Muscle layer of colon (tissue), 2 donors: ENCODE measurements around the gene THAP5.

Experiments used
- H3K27ac ChIP-seq: one replicate; pipeline ENCODE4 v1.7.0; 2013; ENCODE audit warnings: low read depth, mild to moderate bottlenecking, low read length, moderate library complexity
- H3K27me3 ChIP-seq, 2 donors: one replicate each; pipeline ENCODE4 v1.7.0; 2013; ENCODE audit warnings: low read length in 2 of 2, mild to moderate bottlenecking in 2 of 2; ENCODE audit not compliant: insufficient read depth in 2 of 2, control insufficient read depth in 1 of 2
- H3K36me3 ChIP-seq: one replicate; pipeline ENCODE4 v1.7.0; 2013; ENCODE audit warnings: mild to moderate bottlenecking, low read length; ENCODE audit not compliant: insufficient read depth
- H3K4me1 ChIP-seq: one replicate; pipeline ENCODE4 v1.7.0; 2013; ENCODE audit warnings: mild to moderate bottlenecking, low read length; ENCODE audit not compliant: insufficient read depth
- H3K4me3 ChIP-seq, 2 donors: one replicate each; pipeline ENCODE4 v1.7.0; 2013; ENCODE audit warnings: low read length in 2 of 2, low read depth in 1 of 2, mild to moderate bottlenecking in 1 of 2, moderate library complexity in 1 of 2
- H3K9ac ChIP-seq: one replicate; pipeline ENCODE4 v1.7.0; 2013; ENCODE audit warnings: low read length
- H3K9me3 ChIP-seq: one replicate; pipeline ENCODE4 v1.7.0; 2013; ENCODE audit warnings: mild to moderate bottlenecking, low read length
- donor health status: abdominal sarcoma.
- donor health status: Adenocarcinoma of cecum.

Gene THAP5

DNA sequence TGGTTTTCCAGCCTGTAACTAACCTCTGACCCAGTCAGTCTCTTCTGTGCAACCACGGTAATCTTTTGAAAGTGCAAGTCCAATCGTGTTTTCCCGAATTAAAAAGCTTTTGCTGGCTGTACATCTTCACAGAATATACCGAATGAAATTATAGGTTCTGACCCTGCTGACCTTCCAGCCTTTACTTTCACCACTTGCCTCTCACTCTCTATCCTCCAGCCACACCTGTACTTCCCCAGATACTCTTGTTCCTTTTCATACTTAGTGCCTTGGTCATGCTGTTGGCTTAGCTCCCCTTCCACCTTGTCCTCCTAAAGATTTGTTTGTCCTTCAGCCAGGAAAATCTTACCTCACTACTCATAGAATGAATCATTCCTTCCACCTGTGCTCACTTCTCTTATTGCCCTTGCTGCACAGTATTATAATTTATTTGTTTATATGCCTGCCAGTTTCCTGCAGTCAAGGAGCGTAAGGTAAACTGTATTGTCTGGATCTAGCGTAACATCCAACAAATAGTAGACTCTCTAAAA is 41.3 kb downstream of the THAP5 start:
- no peaks in the 10 kb centered on the region for H3K9me3 ChIP-seq
- H3K4me1 ChIP-seq = peaks cover 23% of the 10 kb centered on the region
- no peak overlapping the region for H3K9ac ChIP-seq
- H3K4me3 ChIP-seq = no peak overlapping the region
- no peak overlapping the region for H3K27ac ChIP-seq
- no peaks in the 10 kb centered on the region for H3K36me3 ChIP-seq
- no peaks in the 10 kb centered on the region for H3K27me3 ChIP-seq

DNA sequence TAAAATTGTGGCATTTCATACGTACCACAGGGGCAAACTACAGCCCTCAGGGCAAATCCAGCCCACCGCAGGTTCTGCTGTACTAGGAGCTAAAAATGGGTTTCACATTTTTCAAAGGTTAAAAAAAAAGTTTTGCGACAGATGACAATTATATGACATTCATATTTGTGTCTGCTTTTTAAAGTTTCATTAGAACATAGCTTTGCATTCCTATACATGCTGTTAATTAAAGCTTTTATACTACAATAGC is 42.8 kb downstream of the THAP5 start:
- Histone ChIP-seq H3K9ac (peak overlapping the region; percentile 67), H3K9me3 (no peaks in the 10 kb centered on the region), H3K4me3 (peak overlapping the region; percentile 52 to 77), H3K27me3 (no peaks in the 10 kb centered on the region), H3K36me3 (no peaks in the 10 kb centered on the region), H3K27ac (peak overlapping the region; percentile 88), H3K4me1 (peaks cover 29% of the 10 kb centered on the region)

DNA sequence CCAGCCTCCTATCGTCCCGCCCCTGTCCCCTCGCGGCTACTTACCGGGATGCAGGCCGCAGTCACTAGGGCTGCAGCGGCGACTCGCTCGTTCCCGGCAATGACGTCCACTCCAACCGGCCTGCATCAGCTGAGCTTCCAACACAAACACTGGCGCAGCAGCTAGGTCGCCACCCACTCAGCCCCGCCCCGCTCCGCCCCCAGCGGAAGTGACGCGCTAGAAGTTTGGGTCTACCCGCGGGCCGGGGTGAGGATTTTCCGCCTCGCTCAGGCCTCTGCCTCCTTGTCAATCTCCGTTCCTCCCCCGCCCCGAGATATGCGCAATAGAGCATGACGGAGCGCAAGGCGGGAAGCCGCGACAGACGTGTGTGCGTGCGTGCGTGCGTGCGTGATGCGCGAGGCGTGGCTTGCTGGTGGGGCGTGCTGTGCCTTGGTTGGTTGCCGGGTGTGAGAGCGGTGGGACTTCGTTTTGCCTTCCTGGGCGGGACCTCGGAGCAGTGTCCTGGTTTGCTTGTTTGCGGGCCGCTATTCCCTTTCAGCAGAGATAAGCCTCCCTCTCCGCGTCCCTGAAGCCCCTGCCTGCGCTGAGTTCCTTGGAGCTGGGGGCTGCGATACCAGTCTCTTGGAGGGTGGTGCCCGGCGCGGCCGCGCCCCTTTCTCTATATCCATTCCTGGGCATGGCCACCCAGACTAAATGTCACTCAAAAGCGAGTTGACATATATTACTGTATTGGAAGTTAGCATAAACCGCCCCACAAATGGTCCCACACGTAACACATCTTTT is 43.3 kb downstream of the THAP5 start, which contains the start of gene PNPLA8:
TSS of gene PNPLA8 (minus strand) at position 151 of the 783 bp plus-strand sequence. CDS start 10,644 bp downstream, outside the sequence.
- peak within 1 kb of the TSS; percentile 95 for H3K27ac ChIP-seq
- no peaks in the 10 kb centered on the region for H3K27me3 ChIP-seq
- peaks cover 33% of the 10 kb centered on the region for H3K4me1 ChIP-seq
- no peaks in the 10 kb centered on the region for H3K36me3 ChIP-seq
- H3K4me3 ChIP-seq = peak within 1 kb of the TSS; percentile 77 to 89
- H3K9ac ChIP-seq = peak within 1 kb of the TSS; percentile 67
- no peaks in the 10 kb centered on the region for H3K9me3 ChIP-seq

DNA sequence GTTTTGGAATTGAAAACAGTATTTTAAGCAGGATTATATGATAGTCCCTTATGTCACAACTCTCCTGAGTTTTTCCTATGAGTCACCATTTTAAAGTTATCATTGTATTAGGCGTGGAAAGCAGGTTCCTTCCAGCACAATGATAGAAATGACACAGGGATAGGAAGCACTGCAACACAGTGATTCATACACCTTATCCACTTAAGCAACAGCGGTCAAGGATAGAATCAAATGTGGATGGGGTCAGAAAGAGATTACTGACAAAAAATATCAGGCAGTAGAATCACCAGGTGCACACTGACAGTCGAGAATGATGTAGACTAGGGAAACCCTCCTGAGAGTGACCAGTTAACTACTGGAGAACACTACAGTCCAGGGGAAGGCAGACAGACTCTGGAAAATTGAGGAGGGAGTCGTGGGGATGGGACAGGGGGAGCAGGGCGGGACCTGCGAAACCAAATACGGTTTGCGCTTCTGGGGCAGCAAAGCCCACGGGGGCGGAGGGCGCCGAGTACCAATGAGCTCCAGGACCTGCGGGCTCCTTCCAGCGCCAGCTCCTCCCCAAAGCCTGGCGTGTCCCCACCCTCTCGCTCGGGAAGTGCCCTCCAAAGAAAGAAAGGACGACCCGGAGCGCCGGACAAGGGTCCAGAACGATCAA is 44.0 kb downstream of the THAP5 start:
- Histone ChIP-seq H3K27ac (peak overlapping the region; percentile 95), H3K4me1 (peaks cover 36% of the 10 kb centered on the region), H3K9ac (peak overlapping the region; percentile 52), H3K4me3 (peak overlapping the region; percentile 75 to 89), H3K36me3 (no peaks in the 10 kb centered on the region), H3K9me3 (no peaks in the 10 kb centered on the region), H3K27me3 (no peaks in the 10 kb centered on the region)

DNA sequence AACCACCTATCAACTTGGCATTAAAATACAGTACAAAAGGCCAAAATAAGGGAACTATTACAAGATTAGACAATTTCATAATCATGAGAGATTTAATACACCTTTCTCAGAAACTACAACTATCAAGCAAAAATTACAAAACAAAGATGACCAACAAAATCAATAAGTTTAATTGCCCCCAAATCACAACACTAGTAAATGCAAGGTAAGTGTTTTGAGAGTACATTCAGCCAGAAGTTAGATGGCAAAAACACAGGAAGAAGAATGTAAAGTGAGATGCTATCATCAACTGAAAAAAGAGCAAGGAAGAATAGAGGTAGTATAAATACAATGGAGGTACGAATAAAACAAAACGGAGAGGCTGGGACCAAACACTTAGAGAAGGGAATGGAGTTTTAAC is 46.7 kb downstream of the THAP5 start:
- Histone ChIP-seq H3K9ac (no peak overlapping the region), H3K4me1 (peaks cover 43% of the 10 kb centered on the region), H3K4me3 (no peak overlapping the region), H3K36me3 (peaks cover 6% of the 10 kb centered on the region), H3K27me3 (no peaks in the 10 kb centered on the region), H3K9me3 (no peaks in the 10 kb centered on the region), H3K27ac (no peak overlapping the region)

DNA sequence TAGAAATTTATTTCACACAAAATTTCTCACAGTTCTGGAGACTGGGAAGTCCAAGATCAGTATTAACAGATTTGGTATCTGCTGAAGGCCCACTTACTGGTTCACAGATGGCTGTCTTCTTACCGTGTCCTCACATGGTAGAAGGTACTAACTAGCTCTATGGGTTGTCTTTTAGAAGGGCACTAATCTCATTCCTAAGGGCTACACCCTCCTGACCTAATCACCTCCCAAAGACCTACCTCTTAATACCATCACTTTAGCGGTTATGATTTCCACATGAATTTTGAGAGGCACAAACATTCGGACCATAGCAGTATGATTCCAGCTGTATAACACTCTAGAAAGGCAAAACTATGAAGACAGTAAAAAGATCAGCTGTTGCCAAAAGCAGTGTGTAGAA is 51.6 kb downstream of the THAP5 start:
- Histone ChIP-seq H3K36me3 (peaks cover 12% of the 10 kb centered on the region), H3K4me1 (peaks cover 17% of the 10 kb centered on the region), H3K9ac (no peak overlapping the region), H3K9me3 (no peaks in the 10 kb centered on the region), H3K27ac (no peak overlapping the region), H3K27me3 (no peaks in the 10 kb centered on the region), H3K4me3 (no peak overlapping the region)

DNA sequence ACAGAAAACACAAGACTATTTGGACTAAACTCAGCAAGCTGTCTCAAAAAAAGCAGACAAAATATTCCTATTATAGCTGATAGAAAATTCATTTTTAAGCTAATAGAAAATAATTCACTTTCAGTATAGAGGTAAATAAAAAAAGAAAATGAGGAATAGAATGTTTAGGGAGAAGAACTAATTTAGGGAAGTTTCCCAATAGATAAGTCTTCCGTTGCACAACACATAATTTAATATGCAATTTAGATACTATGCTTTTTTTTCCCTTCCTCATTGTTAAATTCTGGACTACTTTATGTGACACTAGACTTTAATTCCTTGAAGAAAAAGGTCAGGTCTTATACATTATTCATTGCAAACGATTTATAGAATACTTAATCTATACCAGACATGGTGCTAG is 53.9 kb downstream of the THAP5 start:
- Histone ChIP-seq H3K4me1 (peaks cover 8% of the 10 kb centered on the region), H3K27ac (no peak overlapping the region), H3K4me3 (peak overlapping the region in 1 of 2 donors; percentile 12), H3K9ac (no peak overlapping the region), H3K27me3 (no peaks in the 10 kb centered on the region), H3K9me3 (no peaks in the 10 kb centered on the region), H3K36me3 (peaks cover 23% of the 10 kb centered on the region)

DNA sequence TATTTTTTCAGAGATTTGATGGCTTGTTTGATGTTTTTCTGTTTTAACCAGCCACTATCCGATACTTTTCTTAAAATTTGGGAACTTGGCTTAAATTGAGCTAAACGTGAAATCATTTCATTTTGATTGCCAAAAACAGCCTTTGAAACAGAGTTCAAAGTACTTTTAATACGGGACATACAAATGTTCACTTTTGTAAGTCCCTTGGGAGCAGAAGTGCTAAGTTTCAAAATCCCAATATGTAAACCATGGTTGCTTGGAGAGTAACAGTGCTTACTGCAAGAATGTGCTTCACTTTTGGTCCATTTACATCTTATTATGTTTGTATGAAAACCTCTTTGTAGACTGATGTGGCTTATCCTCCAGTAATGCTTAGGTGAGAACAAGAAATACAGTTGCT is 54.5 kb downstream of the THAP5 start:
- H3K9ac ChIP-seq = no peak overlapping the region
- H3K27ac ChIP-seq = no peak overlapping the region
- peaks cover 6% of the 10 kb centered on the region for H3K4me1 ChIP-seq
- no peak overlapping the region for H3K4me3 ChIP-seq
- H3K36me3 ChIP-seq = peaks cover 23% of the 10 kb centered on the region
- H3K27me3 ChIP-seq = no peaks in the 10 kb centered on the region
- H3K9me3 ChIP-seq = no peaks in the 10 kb centered on the region
